HCT116 (cell line): ENCODE measurements around the gene CES1. TPM values are rescaled to one million over a fixed set of nuclear protein-coding genes. Genes with fewer than 3 reads are reported as not detected.

Source experiments
- ATAC-seq: fragments of 200-7000 bp; cut with Tn5 transposase; 2 replicates; pipeline ENCODE4 v1.9.1; 2020; ENCODE audit warnings: mild to moderate bottlenecking, moderate library complexity
- BruUV-seq: library from RNA; stranded (reverse); fragments of 400-500 nt; replicated peaks from 2 replicates; lab custom pipeline; 2021; lab: Mats Ljungman, UMichigan
- CTCF ChIA-PET: fragments of 300-600 bp; sonication (Branson Sonifier 250); formaldehyde crosslinking; loops from one replicate; lab custom pipeline; 2021; ENCODE audit warnings: antibody characterized with exemption; lab: Charles Lee
- POLR2A ChIA-PET: fragments of 300-600, 350-600 bp; sonication (Branson Sonifier 250); formaldehyde crosslinking; loops from one replicate; lab custom pipeline; 2021; ENCODE audit warnings: antibody characterized with exemption; lab: Charles Lee
- RAD21 ChIA-PET, 2 experiments: fragments of 300-600 bp; sonication (Branson Sonifier 250); formaldehyde crosslinking; loops; one replicate each; lab custom pipeline; 2023; ENCODE audit warnings: low total read pairs in 2 of 2; ENCODE audit not compliant: uncharacterized antibody in 2 of 2, unreplicated experiment in 2 of 2, low non-redundant PET in 1 of 2; lab: Charles Lee
- DNase-seq: peaks from one replicate; pipeline ENCODE4 v3.0.0-alpha.2; 2010; ENCODE audit warnings: low read depth, low spot score
- H2AFZ ChIP-seq: fragments of 200-600 bp; shearing (Covaris generic), sonication (generic); 2 replicates; pipeline ENCODE4 v1.6.1; 2017; ENCODE audit warnings: low read depth, mixed run types, mixed read lengths, antibody characterized with exemption, low read length; ENCODE audit not compliant: poor library complexity, severe bottlenecking
- H3K27ac ChIP-seq: 2 replicates; pipeline ENCODE4 v1.5.1; 2012; ENCODE audit warnings: low read depth, low read length
- H3K27me3 ChIP-seq: fragments of 200-600 bp; sonication (generic); 2 replicates; pipeline ENCODE4 v1.6.1; 2016; ENCODE audit warnings: mixed run types, low read length, mixed read lengths; ENCODE audit not compliant: insufficient read depth
- H3K36me3 ChIP-seq, 2 experiments: fragments of 200-500 bp in 1 of 2; fragments of 200-600 bp in 1 of 2; sonication (Bioruptor generic) in 1 of 2; sonication (generic) in 1 of 2; 2 replicates each; pipeline versions ENCODE4 v1.5.1 to v1.6.1; 2014 to 2016; ENCODE audit warnings: low read length in 2 of 2, inconsistent platforms in 1 of 2, mixed read lengths in 1 of 2, mixed run types in 1 of 2; ENCODE audit not compliant: insufficient read depth in 2 of 2, control insufficient read depth in 1 of 2
- H3K4me1 ChIP-seq, 2 experiments: fragments of 200-600 bp in 1 of 2; sonication (generic) in 1 of 2; 2 replicates each; pipeline versions ENCODE4 v1.5.1 to v1.6.1; 2012 to 2017; ENCODE audit warnings: low read length in 2 of 2, inconsistent platforms in 1 of 2, mild to moderate bottlenecking in 1 of 2, mixed read lengths in 1 of 2, mixed run types in 1 of 2, moderate library complexity in 1 of 2; ENCODE audit not compliant: insufficient read depth in 2 of 2, control insufficient read depth in 1 of 2
- H3K4me2 ChIP-seq: fragments of 200-600 bp; sonication (generic); 2 replicates; pipeline ENCODE4 v1.6.1; 2017; ENCODE audit warnings: mixed run types, low read length, mixed read lengths
- H3K4me3 ChIP-seq, 2 experiments: fragments of 200-600 bp in 1 of 2; sonication (generic) in 1 of 2; replicated peaks in 1 of 2; 2 replicates each; pipeline ENCODE4 v1.5.1; 2011 to 2016; ENCODE audit warnings: low read length in 2 of 2, control low read depth in 1 of 2, low read depth in 1 of 2, mild to moderate bottlenecking in 1 of 2, mixed read lengths in 1 of 2, mixed run types in 1 of 2
- H3K79me2 ChIP-seq: fragments of 200-600 bp; sonication (generic); 2 replicates; pipeline ENCODE4 v1.6.1; 2017; ENCODE audit warnings: mild to moderate bottlenecking, mixed run types, low read length, moderate library complexity, mixed read lengths; ENCODE audit not compliant: insufficient read depth
- H3K9ac ChIP-seq: fragments of 200-600 bp; sonication (generic); 2 replicates; pipeline ENCODE4 v1.6.1; 2016; ENCODE audit warnings: low read length, mixed read lengths
- H3K9me2 ChIP-seq: fragments of 200-600 bp; sonication (generic), shearing (Covaris generic); 2 replicates; pipeline ENCODE4 v1.6.1; 2017; ENCODE audit warnings: mixed run types, mild to moderate bottlenecking, moderate library complexity; ENCODE audit not compliant: insufficient read depth
- H3K9me3 ChIP-seq, 2 experiments: fragments of 200-500 bp in 1 of 2; fragments of 200-600 bp in 1 of 2; sonication (Bioruptor generic) in 1 of 2; sonication (generic) in 1 of 2; 2 replicates each; pipeline ENCODE4 v1.6.1; 2014 to 2017; ENCODE audit warnings: low read length in 2 of 2, mixed read lengths in 2 of 2, inconsistent platforms in 1 of 2, low read depth in 1 of 2, mild to moderate bottlenecking in 1 of 2, mixed run types in 1 of 2, moderate library complexity in 1 of 2; ENCODE audit not compliant: control insufficient read depth in 1 of 2, insufficient read depth in 1 of 2
- H4K20me1 ChIP-seq: fragments of 200-600 bp; sonication (generic), shearing (Covaris generic); 2 replicates; pipeline ENCODE4 v1.6.1; 2017; ENCODE audit warnings: mixed run types, mild to moderate bottlenecking, moderate library complexity; ENCODE audit not compliant: insufficient read depth
- CBX3 ChIP-seq: IDR thresholded peaks from 2 replicates; pipeline ENCODE4 v1.6.1; 2012; ENCODE audit warnings: low read depth
- CEBPB ChIP-seq: IDR thresholded peaks from 2 replicates; pipeline ENCODE4 v1.6.1; 2012; ENCODE audit warnings: low read depth
- EGR1 ChIP-seq: IDR thresholded peaks from 2 replicates; pipeline ENCODE4 v1.6.1; 2012; ENCODE audit warnings: low read depth
- ELF1 ChIP-seq: IDR thresholded peaks from 2 replicates; pipeline ENCODE4 v1.6.1; 2012; ENCODE audit warnings: low read depth, borderline replicate concordance
- EZH2 ChIP-seq: fragments of 200-600 bp; sonication (generic); IDR thresholded peaks from 2 replicates; pipeline ENCODE4 v1.6.1; 2017; ENCODE audit warnings: antibody characterized with exemption, mixed run types
- JUND ChIP-seq: IDR thresholded peaks from 2 replicates; pipeline ENCODE4 v1.6.1; 2012
- POLR2A ChIP-seq: IDR thresholded peaks from 2 replicates; pipeline ENCODE4 v1.7.0; 2011; ENCODE audit warnings: borderline replicate concordance; ENCODE audit not compliant: insufficient read depth, insufficient read length; ENCODE audit errors: extremely low read depth
- POLR2AphosphoS5 ChIP-seq: IDR thresholded peaks from 2 replicates; pipeline ENCODE4 v1.6.1; 2011; ENCODE audit warnings: mild to moderate bottlenecking, low read depth, low read length, moderate library complexity
- SRF ChIP-seq: IDR thresholded peaks from 2 replicates; pipeline ENCODE4 v1.6.1; 2012; ENCODE audit warnings: low read depth
- TCF7L2 ChIP-seq: IDR thresholded peaks from 2 replicates; pipeline ENCODE4 v1.7.0; 2011; ENCODE audit warnings: borderline replicate concordance, inconsistent platforms; ENCODE audit not compliant: insufficient read depth, insufficient read length; ENCODE audit errors: extremely low read depth
- YY1 ChIP-seq: IDR thresholded peaks from 2 replicates; pipeline ENCODE4 v1.6.1; 2011; ENCODE audit warnings: low read length, low read depth, moderate library complexity, mild to moderate bottlenecking; ENCODE audit not compliant: insufficient replicate concordance; ENCODE audit errors: extremely low read depth
- ZFX ChIP-seq: fragments of 450-650 bp; IDR thresholded peaks from 2 replicates; pipeline ENCODE4 v1.6.1; 2017
- ZNF274 ChIP-seq: fragments of 200-500 bp; sonication (Bioruptor generic); IDR thresholded peaks from 2 replicates; pipeline ENCODE4 v1.6.1; 2014; ENCODE audit warnings: mild to moderate bottlenecking, low read depth, low read length, inconsistent platforms
- intact Hi-C: fragments of 100-400 bp; cut with micrococcal nuclease; formaldehyde crosslinking; loops from 2 replicates; pipeline ENCODE4 v1.10.0; 2022
- total RNA-seq: library from RNA; stranded (reverse); gene quantifications from one replicate; pipeline ENCODE4 v1.2.1, GENCODE V29; 2021; ENCODE audit not compliant: unreplicated experiment
- TF ChIP-seq, protein P1 (sequence below): IDR thresholded peaks from 2 replicates; pipeline ENCODE4 v1.6.1; 2012
- TF ChIP-seq, protein P2 (sequence below): IDR thresholded peaks from 2 replicates; pipeline ENCODE4 v1.6.1; 2012

The CES1 gene
- total RNA-seq, 1 experiment from 2014 or later = 1.8 TPM

DNA sequence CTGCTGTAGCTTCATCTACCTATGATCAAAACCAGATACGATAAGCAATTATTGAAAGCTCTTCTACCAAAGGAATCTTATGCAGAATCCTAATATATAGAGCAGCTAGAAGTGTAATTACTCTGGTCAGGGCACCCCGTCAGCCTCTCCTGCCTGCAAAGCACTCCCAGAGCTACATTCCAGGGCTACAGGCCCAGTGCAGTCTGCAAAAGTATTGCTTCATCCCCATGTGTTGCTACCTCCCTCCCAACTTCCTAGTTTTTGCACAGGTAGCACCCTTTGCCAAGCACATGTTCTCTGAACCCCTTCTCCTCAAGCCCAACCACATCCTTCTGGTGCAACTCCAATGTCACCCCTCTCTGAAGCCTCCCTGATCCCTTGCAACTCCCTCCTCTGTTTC, 35.2 kb upstream of the CES1 start:
- no peaks in the 10 kb centered on the region for H3K79me2 ChIP-seq
- H3K4me2 ChIP-seq = no peak overlapping the region
- H2AFZ ChIP-seq = no peak overlapping the region
- no peak overlapping the region for H3K4me3 ChIP-seq
- H3K9me2 ChIP-seq = no peaks in the 10 kb centered on the region
- RAD21 ChIA-PET = no interaction called here
- no peak for TF ChIP-seq EZH2
- TF ChIP-seq, protein P1, sequence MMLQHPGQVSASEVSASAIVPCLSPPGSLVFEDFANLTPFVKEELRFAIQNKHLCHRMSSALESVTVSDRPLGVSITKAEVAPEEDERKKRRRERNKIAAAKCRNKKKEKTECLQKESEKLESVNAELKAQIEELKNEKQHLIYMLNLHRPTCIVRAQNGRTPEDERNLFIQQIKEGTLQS = no peak
- no peak for TF ChIP-seq TCF7L2
- TF ChIP-seq ELF1 = no peak
- TF ChIP-seq POLR2A = no peak
- no peak for TF ChIP-seq CEBPB
- no peak for TF ChIP-seq EGR1
- TF ChIP-seq YY1 = no peak
- no peak for TF ChIP-seq ZFX
- TF ChIP-seq, protein P2, sequence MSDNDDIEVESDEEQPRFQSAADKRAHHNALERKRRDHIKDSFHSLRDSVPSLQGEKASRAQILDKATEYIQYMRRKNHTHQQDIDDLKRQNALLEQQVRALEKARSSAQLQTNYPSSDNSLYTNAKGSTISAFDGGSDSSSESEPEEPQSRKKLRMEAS = no peak
- no peak for TF ChIP-seq ZNF274
- TF ChIP-seq JUND = no peak
- TF ChIP-seq SRF = no peak
- no peak for TF ChIP-seq CBX3
- TF ChIP-seq POLR2AphosphoS5 = no peak
- TF ChIP-seq, all 23 proteins: peak for 0
- BruUV-seq = no TSS peak
- Histone ChIP-seq H3K27ac (no peak overlapping the region), H3K9ac (no peak overlapping the region), H3K4me1 (no peaks in the 10 kb centered on the region), H3K9me3 (no peaks in the 10 kb centered on the region), H3K27me3 (peaks cover 11% of the 10 kb centered on the region), H3K36me3 (no peaks in the 10 kb centered on the region), H4K20me1 (no peaks in the 10 kb centered on the region)
- DNase-seq (no peak), ATAC-seq (no peak)
- CTCF ChIA-PET = no interaction called here
- POLR2A ChIA-PET = no interaction called here
- intact Hi-C loops = no loop called here
